Activated CD8-positive, alpha-beta memory T cell treated with anti-CD3 and anti-CD28 coated beads, Interleukin-2, amount 10 ng/mL, durations not matched to agents 7 days and 5 days (primary cell): ENCODE data around the gene MFSD6. TPM values are rescaled to one million over a fixed set of nuclear protein-coding genes. Genes with fewer than 3 reads are reported as not detected.

Experiments
- ATAC-seq: fragments of 150-1000 bp; cut with Tn5 transposase; one replicate; pipeline ENCODE4 v1.10.0; 2021; ENCODE audit warnings: moderate library complexity
- CTCF ChIA-PET: fragments of 350-600 bp; sonication (Branson Sonifier 250); formaldehyde crosslinking; loops from one replicate; lab custom pipeline; 2021; ENCODE audit warnings: antibody characterized with exemption; lab: Charles Lee
- DNase-seq: peaks from one replicate; pipeline ENCODE4 v3.0.0-alpha.2; 2020
- H3K27ac Mint-ChIP-seq: one replicate; pipeline ENCODE4 v1.8.0; 2021; ENCODE audit warnings: mild to moderate bottlenecking, mixed read lengths
- H3K27me3 Mint-ChIP-seq: one replicate; pipeline ENCODE4 v1.8.0; 2021; ENCODE audit warnings: mixed read lengths
- H3K36me3 Mint-ChIP-seq: one replicate; pipeline ENCODE4 v1.8.0; 2021; ENCODE audit warnings: mild to moderate bottlenecking, mixed read lengths
- H3K4me1 Mint-ChIP-seq: one replicate; pipeline ENCODE4 v1.8.0; 2021; ENCODE audit warnings: mixed read lengths
- H3K4me3 Mint-ChIP-seq: one replicate; pipeline ENCODE4 v1.8.0; 2021; ENCODE audit warnings: mild to moderate bottlenecking, moderate library complexity, mixed read lengths
- H3K9me3 Mint-ChIP-seq: one replicate; pipeline ENCODE4 v1.8.0; 2022; ENCODE audit warnings: low read depth, mixed read lengths
- total RNA-seq, 2 experiments: library from RNA; stranded (reverse); gene quantifications; one replicate each; pipeline ENCODE4 v1.2.3, GENCODE V29; 2021

MFSD6 gene
- total RNA-seq, 2 experiments from 2014 or later = 53.1 to 56.4 TPM

GRCh38 chr2:190529486-190530247 lies 121.5 kb downstream of the MFSD6 start:
- Mint-ChIP-seq H3K4me3 (no peak overlapping the region), H3K4me1 (peaks cover 64% of the 10 kb centered on the region), H3K27ac (no peak overlapping the region), H3K27me3 (no peaks in the 10 kb centered on the region), H3K9me3 (no peaks in the 10 kb centered on the region), H3K36me3 (peaks cover 4% of the 10 kb centered on the region)
- ATAC-seq (no peak), DNase-seq (no peak)
- CTCF ChIA-PET = interaction anchor here (1.2 to 1.5 kb wide), 2 partner anchors 9 to 150 kb away, joined by 3 to 5 read pairs; no protein-coding TSS in a partner anchor

GRCh38 chr2:190530248-190530900 lies 122.2 kb downstream of the MFSD6 start:
- H3K4me3 Mint-ChIP-seq = no peak overlapping the region
- CTCF ChIA-PET = interaction anchor here (1.2 to 1.5 kb wide), 2 partner anchors 10 to 150 kb away, joined by 3 to 5 read pairs; no protein-coding TSS in a partner anchor
- no peak for ATAC-seq
- H3K36me3 Mint-ChIP-seq = peaks cover 2% of the 10 kb centered on the region
- H3K9me3 Mint-ChIP-seq = no peaks in the 10 kb centered on the region
- no peak for DNase-seq
- peaks cover 58% of the 10 kb centered on the region for H3K4me1 Mint-ChIP-seq
- no peak overlapping the region for H3K27ac Mint-ChIP-seq
- no peaks in the 10 kb centered on the region for H3K27me3 Mint-ChIP-seq

DNA sequence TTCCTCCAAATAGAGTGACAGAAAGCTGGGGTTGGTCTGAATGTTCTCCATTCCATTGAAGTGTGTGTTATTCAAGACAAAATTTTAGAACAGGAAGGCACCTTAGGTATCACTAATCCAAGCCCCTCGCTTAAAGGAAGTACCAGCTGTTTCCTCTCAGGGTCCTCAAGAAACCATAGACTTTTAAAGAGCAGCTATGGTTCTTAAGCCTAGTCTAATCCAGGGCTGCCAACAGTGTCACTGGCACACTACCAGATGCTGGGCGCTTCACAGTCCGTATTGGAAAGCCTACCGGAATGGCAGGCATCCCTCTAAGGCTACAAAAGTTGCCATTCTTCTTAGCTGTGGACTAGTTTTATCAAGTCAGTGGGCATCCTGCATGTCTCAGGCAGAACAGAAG lies 124.4 kb downstream of the MFSD6 start:
- peaks cover 20% of the 10 kb centered on the region for H3K36me3 Mint-ChIP-seq
- H3K4me1 Mint-ChIP-seq = peaks cover 59% of the 10 kb centered on the region
- ATAC-seq = no peak
- peak overlapping the region; percentile 99 for H3K27ac Mint-ChIP-seq
- H3K27me3 Mint-ChIP-seq = no peaks in the 10 kb centered on the region
- no peak for DNase-seq
- peaks cover 9% of the 10 kb centered on the region for H3K9me3 Mint-ChIP-seq
- CTCF ChIA-PET = no interaction called here
- H3K4me3 Mint-ChIP-seq = peak overlapping the region; percentile 89

GRCh38 chr2:190533175-190533967 lies 125.2 kb downstream of the MFSD6 start:
- CTCF ChIA-PET = interaction anchor here (0.9 to 1.4 kb wide), 6 partner anchors 13 to 147 kb away, joined by 3 to 4 read pairs (median 3); no protein-coding TSS in a partner anchor
- Mint-ChIP-seq H3K9me3 (peaks cover 9% of the 10 kb centered on the region), H3K27ac (peak overlapping the region; percentile 99), H3K4me3 (peak overlapping the region; percentile 89), H3K4me1 (peaks cover 59% of the 10 kb centered on the region), H3K36me3 (peaks cover 28% of the 10 kb centered on the region), H3K27me3 (no peaks in the 10 kb centered on the region)
- no peak for ATAC-seq
- DNase-seq = no peak

GRCh38 chr2:190533968-190534309 lies 125.8 kb downstream of the MFSD6 start:
- Mint-ChIP-seq H3K4me1 (peaks cover 57% of the 10 kb centered on the region), H3K27ac (peak overlapping the region; percentile 99), H3K36me3 (peaks cover 34% of the 10 kb centered on the region), H3K9me3 (peaks cover 15% of the 10 kb centered on the region), H3K4me3 (peak overlapping the region; percentile 89), H3K27me3 (no peaks in the 10 kb centered on the region)
- CTCF ChIA-PET = interaction anchor here (0.9 to 1.4 kb wide), 6 partner anchors 14 to 146 kb away, joined by 3 to 4 read pairs (median 3); no protein-coding TSS in a partner anchor
- peak; percentile 36 for ATAC-seq
- DNase-seq = peak; percentile 82

GRCh38 chr2:190534310-190535120 lies 126.4 kb downstream of the MFSD6 start, which contains the start of gene NEMP2:
Gene NEMP2, minus strand, starts transcription at chr2:190534722. Its CDS starts 67 bp downstream, at chr2:190534655.
- Mint-ChIP-seq H3K4me3 (peak within 1 kb of the TSS; percentile 89), H3K36me3 (peaks cover 36% of the 10 kb centered on the region), H3K9me3 (peaks cover 19% of the 10 kb centered on the region), H3K4me1 (peaks cover 53% of the 10 kb centered on the region), H3K27ac (peak within 1 kb of the TSS; percentile 99), H3K27me3 (no peaks in the 10 kb centered on the region)
- DNase-seq (peak; percentile 93), ATAC-seq (peak; percentile 84)
- CTCF ChIA-PET = interaction anchor here (1.1 to 1.4 kb wide), 4 partner anchors 14 to 110 kb away, joined by 3 read pairs; no protein-coding TSS in a partner anchor

DNA sequence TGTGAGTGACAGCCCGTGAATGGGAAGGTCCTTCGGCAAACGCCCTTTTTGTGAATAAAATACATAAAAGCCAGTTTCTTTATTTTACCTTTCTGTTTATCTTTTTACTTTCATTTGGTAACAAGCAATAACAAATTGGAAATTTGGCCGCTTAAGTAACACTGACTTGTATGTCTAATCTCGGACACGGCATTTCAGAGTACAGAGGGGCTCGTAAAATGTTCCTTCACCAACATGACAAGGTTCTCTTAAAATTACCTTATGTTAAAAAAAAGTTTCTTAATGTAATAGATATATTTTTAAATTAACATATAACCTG lies 126.9 kb downstream of the MFSD6 start:
- Mint-ChIP-seq H3K4me1 (peaks cover 47% of the 10 kb centered on the region), H3K9me3 (peaks cover 24% of the 10 kb centered on the region)
- CTCF ChIA-PET = no interaction called here

DNA sequence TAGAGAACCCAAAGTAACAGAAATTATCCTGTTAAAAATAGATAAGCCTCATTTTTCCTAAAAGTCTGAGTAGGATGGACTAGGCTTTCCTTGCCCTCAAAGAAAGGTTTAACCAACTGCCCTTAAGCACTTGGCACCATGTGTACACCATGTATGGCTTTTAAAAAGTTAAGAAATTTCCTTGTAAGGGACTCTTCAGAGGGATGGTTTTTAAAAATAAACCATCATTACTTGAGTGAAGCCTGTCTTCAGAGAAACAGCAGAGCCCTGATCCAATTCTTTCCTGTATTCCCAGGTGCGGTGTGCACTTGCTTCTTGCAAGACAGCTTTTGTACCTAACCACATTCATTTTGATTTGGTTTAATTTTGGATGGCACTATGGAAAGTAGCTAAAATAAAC lies 127.4 kb downstream of the MFSD6 start:
- Mint-ChIP-seq H3K4me3 (peak overlapping the region; percentile 89), H3K9me3 (peaks cover 29% of the 10 kb centered on the region), H3K4me1 (peaks cover 42% of the 10 kb centered on the region), H3K36me3 (peaks cover 45% of the 10 kb centered on the region), H3K27ac (peak overlapping the region; percentile 71), H3K27me3 (no peaks in the 10 kb centered on the region)
- no peak for DNase-seq
- CTCF ChIA-PET = interaction anchor here (0.6 to 1.0 kb wide), 2 partner anchors 150 to 754 kb away, joined by 3 read pairs; no protein-coding TSS in a partner anchor
- ATAC-seq = no peak

More for the DNA sequence above, 126.9 kb downstream of the MFSD6 start:
- DNase-seq (no peak), ATAC-seq (no peak)
- no peaks in the 10 kb centered on the region for H3K27me3 Mint-ChIP-seq
- H3K4me3 Mint-ChIP-seq = peak overlapping the region; percentile 89
- H3K36me3 Mint-ChIP-seq = peaks cover 40% of the 10 kb centered on the region
- peak overlapping the region; percentile 97 for H3K27ac Mint-ChIP-seq

GRCh38 chr2:190537765-190538164 lies 129.6 kb downstream of the MFSD6 start:
- H3K4me3 Mint-ChIP-seq = no peak overlapping the region
- DNase-seq (no peak), ATAC-seq (no peak)
- H3K9me3 Mint-ChIP-seq = peaks cover 47% of the 10 kb centered on the region
- no peak overlapping the region for H3K27ac Mint-ChIP-seq
- CTCF ChIA-PET = no interaction called here
- no peaks in the 10 kb centered on the region for H3K27me3 Mint-ChIP-seq
- peaks cover 66% of the 10 kb centered on the region for H3K36me3 Mint-ChIP-seq
- H3K4me1 Mint-ChIP-seq = peaks cover 25% of the 10 kb centered on the region

GRCh38 chr2:190538201-190538600 lies 130.0 kb downstream of the MFSD6 start:
- H3K4me3 Mint-ChIP-seq = no peak overlapping the region
- ATAC-seq (no peak), DNase-seq (no peak)
- H3K27me3 Mint-ChIP-seq = no peaks in the 10 kb centered on the region
- CTCF ChIA-PET = no interaction called here
- H3K9me3 Mint-ChIP-seq = peaks cover 50% of the 10 kb centered on the region
- no peak overlapping the region for H3K27ac Mint-ChIP-seq
- H3K36me3 Mint-ChIP-seq = peaks cover 70% of the 10 kb centered on the region
- peaks cover 21% of the 10 kb centered on the region for H3K4me1 Mint-ChIP-seq

GRCh38 chr2:190540048-190540447 lies 131.9 kb downstream of the MFSD6 start:
- Mint-ChIP-seq H3K27ac (no peak overlapping the region), H3K4me1 (peaks cover 14% of the 10 kb centered on the region), H3K27me3 (no peaks in the 10 kb centered on the region), H3K36me3 (peaks cover 73% of the 10 kb centered on the region), H3K4me3 (no peak overlapping the region), H3K9me3 (peaks cover 50% of the 10 kb centered on the region)
- no peak for ATAC-seq
- DNase-seq = no peak
- CTCF ChIA-PET = no interaction called here

DNA sequence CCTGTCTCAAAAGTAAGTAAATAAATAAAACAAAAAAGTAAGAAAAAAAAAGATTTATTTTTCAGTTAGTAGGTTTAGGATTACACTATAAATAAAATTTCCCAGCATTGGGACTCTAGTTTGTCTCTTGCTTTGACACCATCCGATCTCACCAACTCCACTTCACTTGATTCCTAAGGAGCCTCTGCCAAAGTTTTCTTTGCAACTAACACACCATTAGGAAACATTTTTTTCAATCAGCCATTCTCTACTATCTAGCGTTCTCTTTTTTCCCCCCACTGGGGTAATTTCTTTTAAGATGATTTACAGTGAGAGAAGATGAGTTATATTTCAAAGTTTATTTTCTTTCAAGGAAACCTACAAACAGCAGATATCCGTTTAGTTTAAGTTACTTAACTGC lies 136.9 kb downstream of the MFSD6 start:
- no peak overlapping the region for H3K27ac Mint-ChIP-seq
- H3K27me3 Mint-ChIP-seq = no peaks in the 10 kb centered on the region
- no peak for DNase-seq
- CTCF ChIA-PET = interaction anchor here (2.1 kb wide), 1 partner anchor 17 kb away, joined by 7 read pairs; no protein-coding TSS in a partner anchor
- no peaks in the 10 kb centered on the region for H3K4me1 Mint-ChIP-seq
- peaks cover 39% of the 10 kb centered on the region for H3K36me3 Mint-ChIP-seq
- peaks cover 26% of the 10 kb centered on the region for H3K9me3 Mint-ChIP-seq
- H3K4me3 Mint-ChIP-seq = no peak overlapping the region
- ATAC-seq = no peak
